Heart left ventricle (tissue), 16 donors: ENCODE measurements around the gene RFT1. TPM values are rescaled to one million over a fixed set of nuclear protein-coding genes. Genes with fewer than 3 reads are reported as not detected.

Experiments used
- ATAC-seq, 4 donors: fragments of 200-7000 bp; cut with Tn5 transposase; one replicate each; pipeline ENCODE4 v1.9.1; 2020 to 2022; ENCODE audit warnings: moderate library complexity in 4 of 4, mild to moderate bottlenecking in 3 of 4, moderate number of reproducible peaks in 1 of 4
- DNase-seq, 5 donors: peaks; one replicate each; pipeline ENCODE4 v3.0.0-alpha.2; 2020
- H3K27ac ChIP-seq, 12 donors: fragments of 200-600 bp; sonication (generic) in 4 of 12; one replicate each; pipeline versions ENCODE4 v1.5.0 to v1.8.0; 2016 to 2022; ENCODE audit warnings: mild to moderate bottlenecking in 2 of 12
- H3K27me3 ChIP-seq, 9 donors: fragments of 200-600 bp; sonication (generic) in 2 of 9; one replicate each; pipeline versions ENCODE4 v1.5.1 to v1.8.0; 2016 to 2022; ENCODE audit warnings: mild to moderate bottlenecking in 3 of 9
- H3K36me3 ChIP-seq, 9 donors: fragments of 200-600 bp; sonication (generic) in 2 of 9; one replicate each; pipeline versions ENCODE4 v1.5.0 to v1.8.0; 2018 to 2022; ENCODE audit warnings: mild to moderate bottlenecking in 2 of 9
- H3K4me1 ChIP-seq, 12 donors: fragments of 200-600 bp; sonication (generic) in 4 of 12; one replicate each; pipeline versions ENCODE4 v1.5.0 to v1.8.0; 2016 to 2022; ENCODE audit warnings: mild to moderate bottlenecking in 3 of 12
- H3K4me3 ChIP-seq, 12 donors: fragments of 200-600 bp; sonication (generic) in 4 of 12; one replicate each; pipeline versions ENCODE4 v1.5.0 to v1.8.0; 2017 to 2022; ENCODE audit warnings: mild to moderate bottlenecking in 9 of 12, moderate library complexity in 4 of 12
- H3K9me3 ChIP-seq, 12 donors: fragments of 200-600 bp; sonication (generic) in 4 of 12; one replicate each; pipeline versions ENCODE4 v1.5.0 to v1.8.0; 2016 to 2022; ENCODE audit warnings: mild to moderate bottlenecking in 1 of 12
- POLR2A ChIP-seq, 2 donors: fragments of 450-650 bp; IDR thresholded peaks; one replicate each; pipeline ENCODE4 v1.6.1; 2017; ENCODE audit warnings: antibody characterized with exemption in 2 of 2, mild to moderate bottlenecking in 2 of 2, moderate library complexity in 2 of 2
- WGBS, 4 donors: extraction: QIAGEN DNeasy Blood & Tissue Kit in 2 of 4; methylation state at CpG; one replicate each; pipeline versions ENCODE4 v1.1.5 to v1.1.7; 2013 to 2018; 5-methylcytosine and 5-hydroxymethylcytosine counted together
- intact Hi-C, 10 donors: fragments of 100-400 bp; cut with DNase I; formaldehyde crosslinking; loops; one replicate each; pipeline versions ENCODE4 v1.11.1 to v1.14.2; 2022
- polyA plus RNA-seq, 2 donors: library from polyadenylated mRNA; stranded (reverse); fragments of 200-250 nt; gene quantifications; one replicate each; pipeline ENCODE4 v1.2.3, GENCODE V29; 2013
- total RNA-seq, 9 donors: library from RNA; depleted of rRNA in 2 of 9; stranded (reverse); fragments of >200 nt in 2 of 9; fragmentation: NEBNext Ultra II Directional in 3 of 9; extraction: Animal tissue kit (Norgen Biotek cat#: 25700) in 3 of 9; gene quantifications; one replicate each; pipeline versions ENCODE4 v1.1.0 to v1.2.4, GENCODE V29; 2016 to 2023
- TF ChIP-seq, protein P1 (sequence below), 12 donors: fragments of 200-600 bp; sonication (generic) in 4 of 12; IDR thresholded peaks; one replicate each; pipeline versions ENCODE4 v1.5.0 to v1.8.0; 2018 to 2022; ENCODE audit warnings: antibody characterized with exemption in 12 of 12, mild to moderate bottlenecking in 5 of 12
- donor health status: ischemic (EF 13 %, LVEDD 7.1; RV severe dilation, severe dysfunction).
- donor health status: healthy with polysubstance abuse.
- donor health status: DM: no; HTN: yes; CAD: no.
- donor health status: DM: no; HTN: no; CAD: no.
- donor health status: ischemic (EF 25% LVEDD 6.9; RV normal size, moderate dysfunction).
- donor health status: ischemic (EF 25% LVEDD 5.7; RV mildly dilated, moderate dysfunction).
- donor health status: healthy.
- donor health status: DM: yes; HTN: yes; CAD: no.
- donor health status: ischemic (EF 35%, LVEDD 5.7; RV mildly dilated, moderate dysfunction).
- donor health status: nonischemic (EF 11% LVEDD 7.7; RV severe dilation, severe dysfunction).
- donor health status: DM: yes; HTN: yes; CAD: no.
- donor health status: PGD.
- donor health status: ischemic (EF 29% LVEDD 5.4; RV normal size, mild dysfunction).
- donor health status: nonischemic (EF 23%, LVEDD 6.1; RV moderate dilation, normal function).

RFT1 gene
- total and polyA plus RNA-seq, 11 donors: 5.0 to 16.2 (median 8.8) TPM

DNA sequence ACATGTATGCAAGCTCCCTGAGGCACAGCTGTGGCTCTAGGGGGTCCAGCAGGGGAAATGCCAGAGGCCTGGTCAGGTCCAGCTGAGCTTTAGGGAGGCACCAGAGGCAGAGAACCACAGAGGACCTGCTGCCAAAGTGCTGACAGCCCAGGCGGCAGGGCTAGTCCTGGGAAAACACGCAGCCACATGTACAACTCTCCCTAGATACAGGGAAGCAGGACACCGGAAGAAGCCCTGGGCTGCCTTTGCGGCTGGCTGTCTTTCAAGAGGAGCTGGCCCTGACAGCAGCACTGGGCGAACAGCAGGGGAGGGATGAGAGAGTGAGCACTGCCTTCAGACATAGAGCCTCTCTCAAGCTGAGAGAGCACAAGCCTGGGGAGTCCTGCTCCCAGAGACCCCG is 40.7 kb downstream of the RFT1 start:
- Histone ChIP-seq H3K4me3 (no peak overlapping the region), H3K9me3 (no peaks in the 10 kb centered on the region), H3K27ac (peak overlapping the region; percentile 38 to 84 (median 70)), H3K36me3 (peaks cover 0 to 64% (median 35%) of the 10 kb centered on the region in 9 donors), H3K4me1 (peaks cover 0 to 39% (median 19%) of the 10 kb centered on the region in 12 donors), H3K27me3 (no peaks in the 10 kb centered on the region)
- 43 to 60% (median 51%) methylated on average over 5 to 6 of the region's 6 CpGs for WGBS, 4 donors
- ATAC-seq (peak; percentile 85 to 92 (median 90)), DNase-seq (peak; percentile 68 to 87 (median 79))
- TF ChIP-seq POLR2A (IDR thresholded peaks at IDR 0.05): no peak
- TF ChIP-seq, protein P1, sequence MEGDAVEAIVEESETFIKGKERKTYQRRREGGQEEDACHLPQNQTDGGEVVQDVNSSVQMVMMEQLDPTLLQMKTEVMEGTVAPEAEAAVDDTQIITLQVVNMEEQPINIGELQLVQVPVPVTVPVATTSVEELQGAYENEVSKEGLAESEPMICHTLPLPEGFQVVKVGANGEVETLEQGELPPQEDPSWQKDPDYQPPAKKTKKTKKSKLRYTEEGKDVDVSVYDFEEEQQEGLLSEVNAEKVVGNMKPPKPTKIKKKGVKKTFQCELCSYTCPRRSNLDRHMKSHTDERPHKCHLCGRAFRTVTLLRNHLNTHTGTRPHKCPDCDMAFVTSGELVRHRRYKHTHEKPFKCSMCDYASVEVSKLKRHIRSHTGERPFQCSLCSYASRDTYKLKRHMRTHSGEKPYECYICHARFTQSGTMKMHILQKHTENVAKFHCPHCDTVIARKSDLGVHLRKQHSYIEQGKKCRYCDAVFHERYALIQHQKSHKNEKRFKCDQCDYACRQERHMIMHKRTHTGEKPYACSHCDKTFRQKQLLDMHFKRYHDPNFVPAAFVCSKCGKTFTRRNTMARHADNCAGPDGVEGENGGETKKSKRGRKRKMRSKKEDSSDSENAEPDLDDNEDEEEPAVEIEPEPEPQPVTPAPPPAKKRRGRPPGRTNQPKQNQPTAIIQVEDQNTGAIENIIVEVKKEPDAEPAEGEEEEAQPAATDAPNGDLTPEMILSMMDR (IDR thresholded peaks at IDR 0.05): no peak
- intact Hi-C loops: no loop called here

DNA sequence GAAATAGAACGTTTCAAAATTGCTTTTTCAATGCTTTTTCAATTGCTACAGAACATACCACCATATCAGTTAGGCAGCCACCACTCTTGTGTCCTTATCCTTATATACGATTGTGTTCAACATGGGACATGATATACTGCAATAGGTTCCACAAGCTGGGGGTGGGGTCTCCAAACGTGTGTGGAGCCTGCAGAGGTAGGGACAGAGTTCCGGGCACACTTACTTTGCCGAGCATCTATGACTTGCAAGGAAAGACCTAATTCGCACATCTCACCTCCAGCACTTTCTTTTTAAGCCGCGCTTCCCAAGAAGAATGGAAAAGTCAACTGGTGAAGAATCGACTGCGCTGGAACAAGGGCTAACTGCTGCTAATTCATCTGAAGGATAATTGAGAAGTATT is 44.8 kb downstream of the RFT1 start:
- intact Hi-C loops: no loop called here
- no peaks in the 10 kb centered on the region for H3K27me3 ChIP-seq
- TF ChIP-seq POLR2A (IDR thresholded peaks at IDR 0.05): no peak
- TF ChIP-seq, protein P1 (IDR thresholded peaks at IDR 0.05): no peak
- H3K4me3 ChIP-seq: no peak overlapping the region
- H3K9me3 ChIP-seq: no peaks in the 10 kb centered on the region
- DNase-seq (no peak), ATAC-seq (no peak)
- peak overlapping the region in 3 of 12 donors; percentile 68 to 86 (median 85) for H3K27ac ChIP-seq
- peaks cover 0 to 39% (median 20%) of the 10 kb centered on the region in 12 donors for H3K4me1 ChIP-seq
- H3K36me3 ChIP-seq: peaks cover 0 to 26% (median 3%) of the 10 kb centered on the region in 9 donors
- WGBS, 4 donors: 76 to 84% (median 82%) methylated on average over 10 of the region's 10 CpGs

DNA sequence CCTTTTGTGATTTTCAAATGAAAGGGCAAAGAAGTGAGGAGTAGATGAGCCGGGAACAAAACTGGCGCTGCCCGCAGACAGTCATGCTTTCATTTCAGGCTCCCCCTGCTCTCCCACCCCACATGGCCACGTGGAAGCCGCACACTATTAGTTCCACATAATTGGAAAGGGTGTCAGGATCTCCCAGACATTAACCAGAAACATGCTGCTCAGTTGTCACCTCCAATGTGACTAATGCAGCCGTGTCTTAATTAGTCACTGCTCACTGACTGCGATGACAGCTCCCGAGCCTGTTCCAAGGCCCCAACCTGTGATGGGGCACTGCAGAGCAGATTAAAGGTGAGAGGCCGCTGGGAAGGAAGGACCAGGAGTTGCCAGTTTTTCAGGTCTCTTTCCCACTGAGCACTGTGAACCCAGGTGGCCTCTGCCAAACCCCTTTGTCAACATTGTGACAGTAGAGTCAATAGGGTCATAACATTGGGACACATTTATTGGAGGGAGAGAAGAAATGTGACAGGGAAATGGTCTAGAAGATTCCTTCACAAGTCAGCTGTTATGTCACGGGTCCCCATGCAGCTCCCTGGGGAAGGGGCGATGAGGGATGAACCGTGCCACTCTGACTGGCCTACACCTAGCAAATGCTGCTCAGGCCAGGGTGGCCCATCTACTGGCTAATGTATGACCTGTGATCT is 45.8 kb downstream of the RFT1 start:
- Histone ChIP-seq H3K27me3 (no peaks in the 10 kb centered on the region), H3K9me3 (no peaks in the 10 kb centered on the region), H3K4me3 (peak overlapping the region in 2 of 12 donors; percentile 19 to 26), H3K36me3 (peaks cover 0 to 17% (median 0%) of the 10 kb centered on the region in 9 donors), H3K27ac (peak overlapping the region; percentile 58 to 93 (median 81)), H3K4me1 (peaks cover 0 to 29% (median 13%) of the 10 kb centered on the region in 12 donors)
- TF ChIP-seq, protein P1 (IDR thresholded peaks at IDR 0.05): no peak
- no peak for TF ChIP-seq POLR2A (IDR thresholded peaks at IDR 0.05)
- 46 to 56% (median 53%) methylated on average over 12 of the region's 12 CpGs for WGBS, 4 donors
- peak; percentile 82 to 90 (median 88) for ATAC-seq
- peak in 4 of 5 donors; percentile 58 to 84 (median 70) for DNase-seq
- intact Hi-C loops: no loop called here

DNA sequence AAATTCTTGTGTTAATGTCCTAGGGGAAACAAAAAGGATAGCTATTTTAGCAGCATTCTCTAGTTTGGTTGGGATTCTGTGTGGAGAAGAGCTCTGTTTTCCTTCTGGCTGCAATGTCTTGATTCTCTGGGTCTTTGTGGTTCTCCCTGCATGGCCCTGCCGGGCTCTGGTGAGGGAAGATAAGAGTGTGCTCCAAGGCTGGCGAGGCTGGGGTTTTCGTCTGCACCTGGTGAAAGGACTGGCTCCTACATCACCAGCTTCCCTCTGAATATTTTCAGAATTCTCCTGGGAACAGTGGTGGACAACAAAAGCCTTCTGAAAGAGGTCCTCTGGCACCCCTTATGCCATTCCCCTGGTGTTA is 46.3 kb downstream of the RFT1 start:
- ATAC-seq (peak; percentile 18 to 35 (median 22)), DNase-seq (no peak)
- no peak for TF ChIP-seq POLR2A (IDR thresholded peaks at IDR 0.05)
- TF ChIP-seq, protein P1 (IDR thresholded peaks at IDR 0.05): no peak
- Histone ChIP-seq H3K9me3 (no peaks in the 10 kb centered on the region), H3K4me3 (peak overlapping the region in 2 of 12 donors; percentile 19 to 26), H3K4me1 (peaks cover 0 to 24% (median 11%) of the 10 kb centered on the region in 12 donors), H3K27ac (peak overlapping the region; percentile 58 to 93 (median 81)), H3K27me3 (no peaks in the 10 kb centered on the region), H3K36me3 (peaks cover 0 to 14% (median 0%) of the 10 kb centered on the region in 9 donors)
- 23 to 38% (median 35%) methylated on average over 3 of the region's 3 CpGs for WGBS, 4 donors
- intact Hi-C loops: no loop called here
